SK-N-SH treated with all-trans-retinoic acid at 6 μM for 48 hours (cell line): ENCODE results near the gene ADAM22.

Experiments
- ATAC-seq: fragments of 200-7000 bp; cut with Tn5 transposase; 3 replicates; pipeline ENCODE4 v1.9.1; 2020; ENCODE audit warnings: mild to moderate bottlenecking, moderate library complexity
- ARNTL ChIP-seq: fragments of 450-650 bp; formaldehyde crosslinking; IDR thresholded peaks from 2 replicates; pipeline ENCODE4 v1.5.0; 2020; ENCODE audit warnings: low read depth, mild to moderate bottlenecking, moderate library complexity, borderline replicate concordance
- BACH2 ChIP-seq: fragments of 250-450 bp; sonication (Bioruptor Pico); IDR thresholded peaks from 2 replicates; pipeline ENCODE4 v1.9.0; 2021; ENCODE audit warnings: mild to moderate bottlenecking, borderline replicate concordance
- CSDC2 ChIP-seq: fragments of 250-450 bp; sonication (Bioruptor Pico); IDR thresholded peaks from 2 replicates; pipeline ENCODE4 v1.5.0; 2020; ENCODE audit warnings: mild to moderate bottlenecking, moderate library complexity
- GLIS3 ChIP-seq: fragments of 250-450 bp; sonication (Bioruptor Pico); IDR thresholded peaks from 2 replicates; pipeline ENCODE4 v1.5.0; 2020; ENCODE audit warnings: mild to moderate bottlenecking, moderate library complexity
- OSR1 ChIP-seq: fragments of 250-450 bp; sonication (Bioruptor Pico); IDR thresholded peaks from 2 replicates; pipeline ENCODE4 v1.8.0; 2022; ENCODE audit warnings: moderate library complexity, mild to moderate bottlenecking, inconsistent platforms
- PPARA ChIP-seq: fragments of 250-450 bp; sonication (Bioruptor Pico); IDR thresholded peaks from 2 replicates; pipeline ENCODE4 v1.5.0; 2020; ENCODE audit warnings: mild to moderate bottlenecking, borderline replicate concordance
- RARB ChIP-seq: fragments of 250-450 bp; sonication (Bioruptor Pico); IDR thresholded peaks from 2 replicates; pipeline ENCODE4 v1.8.0; 2021; ENCODE audit warnings: mild to moderate bottlenecking, moderate library complexity
- TCF4 ChIP-seq: fragments of 250-450 bp; sonication (Bioruptor Pico); IDR thresholded peaks from 2 replicates; pipeline ENCODE4 v1.8.0; 2021; ENCODE audit warnings: mild to moderate bottlenecking, moderate library complexity, borderline replicate concordance
- TOX ChIP-seq: fragments of 250-450 bp; sonication (Bioruptor Pico); IDR thresholded peaks from 2 replicates; pipeline ENCODE4 v1.8.0; 2021; ENCODE audit warnings: mild to moderate bottlenecking, moderate library complexity, borderline replicate concordance
- ZC3H10 ChIP-seq: fragments of 250-450 bp; sonication (Bioruptor Pico); IDR thresholded peaks from 2 replicates; pipeline ENCODE4 v1.5.1; 2021; ENCODE audit warnings: mild to moderate bottlenecking, moderate library complexity
- ZFP3 ChIP-seq: fragments of 250-450 bp; sonication (Bioruptor Pico); IDR thresholded peaks from 2 replicates; pipeline ENCODE4 v1.5.0; 2020; ENCODE audit warnings: mild to moderate bottlenecking, moderate library complexity
- ZFP30 ChIP-seq: fragments of 450-650 bp; formaldehyde crosslinking; IDR thresholded peaks from 2 replicates; pipeline ENCODE4 v1.5.0; 2022; ENCODE audit warnings: mild to moderate bottlenecking, moderate library complexity
- ZNF565 ChIP-seq: fragments of 450-650 bp; formaldehyde crosslinking; conservative IDR thresholded peaks from 2 replicates; pipeline ENCODE4 v1.5.0; 2020; ENCODE audit warnings: low read depth, mild to moderate bottlenecking, moderate library complexity
- ZNF70 ChIP-seq: fragments of 450-650 bp; formaldehyde crosslinking; IDR thresholded peaks from 2 replicates; pipeline ENCODE4 v1.5.0; 2020; ENCODE audit warnings: mild to moderate bottlenecking, moderate library complexity
- TF ChIP-seq, protein P1 (sequence below): fragments of 250-450 bp; sonication (Bioruptor Pico); IDR thresholded peaks from 2 replicates; pipeline ENCODE4 v1.8.0; 2021; ENCODE audit warnings: low read depth, mild to moderate bottlenecking, moderate library complexity, borderline replicate concordance
- TF ChIP-seq, protein P2 (sequence below): fragments of 250-450 bp; sonication (Bioruptor Pico); IDR thresholded peaks from 2 replicates; pipeline ENCODE4 v1.5.1; 2020; ENCODE audit warnings: low read depth, mild to moderate bottlenecking, moderate library complexity
- TF ChIP-seq, protein P3 (sequence below): fragments of 250-450 bp; sonication (Bioruptor Pico); IDR thresholded peaks from 2 replicates; pipeline ENCODE4 v1.8.0; 2020; ENCODE audit warnings: mild to moderate bottlenecking, moderate library complexity, borderline replicate concordance
- TF ChIP-seq, protein P4 (sequence below): fragments of 250-450 bp; sonication (Bioruptor Pico); IDR thresholded peaks from 2 replicates; pipeline ENCODE4 v1.5.1; 2021; ENCODE audit warnings: mild to moderate bottlenecking, moderate library complexity
- TF ChIP-seq, protein P5 (sequence below): fragments of 250-450 bp; sonication (Bioruptor Pico); IDR thresholded peaks from 2 replicates; pipeline ENCODE4 v1.5.0; 2020; ENCODE audit warnings: mild to moderate bottlenecking, moderate library complexity

ADAM22 gene

DNA sequence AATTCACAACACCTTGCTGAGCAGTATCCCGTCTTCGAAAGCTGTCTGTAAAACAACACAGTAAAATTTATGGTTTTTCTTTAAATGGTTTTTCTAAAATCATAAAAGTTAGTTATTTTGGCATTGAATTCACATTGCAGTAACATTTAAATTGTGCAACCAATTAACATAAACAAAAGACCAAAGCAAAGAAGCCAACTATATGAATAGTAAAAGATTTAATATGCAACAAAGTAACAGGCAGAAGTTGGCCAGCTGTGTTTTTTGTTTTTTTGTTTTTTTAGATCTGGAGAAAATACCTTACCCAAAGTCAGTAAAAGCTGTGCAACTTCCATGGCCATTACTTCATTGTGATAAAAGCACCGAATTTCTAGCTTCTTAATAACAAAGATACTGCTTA, 274.5 kb downstream of the ADAM22 start:
- TF ChIP-seq PPARA (CRISPR knock-in tag) (no peak), GLIS3 (CRISPR knock-in tag) (no peak), ARNTL (CRISPR knock-in tag) (no peak), ZC3H10 (CRISPR knock-in tag) (no peak), ZFP30 (CRISPR knock-in tag) (no peak), ZFP3 (CRISPR knock-in tag) (no peak), ZNF70 (CRISPR knock-in tag) (no peak), ZNF565 (no peak), OSR1 (CRISPR knock-in tag) (no peak), RARB (CRISPR knock-in tag) (no peak), TCF4 (CRISPR knock-in tag) (no peak), TOX (CRISPR knock-in tag) (no peak), BACH2 (no peak)
- TF ChIP-seq, protein P1, sequence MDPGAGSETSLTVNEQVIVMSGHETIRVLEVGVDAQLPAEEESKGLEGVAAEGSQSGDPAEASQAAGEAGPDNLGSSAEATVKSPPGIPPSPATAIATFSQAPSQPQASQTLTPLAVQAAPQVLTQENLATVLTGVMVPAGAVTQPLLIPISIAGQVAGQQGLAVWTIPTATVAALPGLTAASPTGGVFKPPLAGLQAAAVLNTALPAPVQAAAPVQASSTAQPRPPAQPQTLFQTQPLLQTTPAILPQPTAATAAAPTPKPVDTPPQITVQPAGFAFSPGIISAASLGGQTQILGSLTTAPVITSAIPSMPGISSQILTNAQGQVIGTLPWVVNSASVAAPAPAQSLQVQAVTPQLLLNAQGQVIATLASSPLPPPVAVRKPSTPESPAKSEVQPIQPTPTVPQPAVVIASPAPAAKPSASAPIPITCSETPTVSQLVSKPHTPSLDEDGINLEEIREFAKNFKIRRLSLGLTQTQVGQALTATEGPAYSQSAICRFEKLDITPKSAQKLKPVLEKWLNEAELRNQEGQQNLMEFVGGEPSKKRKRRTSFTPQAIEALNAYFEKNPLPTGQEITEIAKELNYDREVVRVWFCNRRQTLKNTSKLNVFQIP (CRISPR knock-in tag) = no peak
- TF ChIP-seq, protein P2, sequence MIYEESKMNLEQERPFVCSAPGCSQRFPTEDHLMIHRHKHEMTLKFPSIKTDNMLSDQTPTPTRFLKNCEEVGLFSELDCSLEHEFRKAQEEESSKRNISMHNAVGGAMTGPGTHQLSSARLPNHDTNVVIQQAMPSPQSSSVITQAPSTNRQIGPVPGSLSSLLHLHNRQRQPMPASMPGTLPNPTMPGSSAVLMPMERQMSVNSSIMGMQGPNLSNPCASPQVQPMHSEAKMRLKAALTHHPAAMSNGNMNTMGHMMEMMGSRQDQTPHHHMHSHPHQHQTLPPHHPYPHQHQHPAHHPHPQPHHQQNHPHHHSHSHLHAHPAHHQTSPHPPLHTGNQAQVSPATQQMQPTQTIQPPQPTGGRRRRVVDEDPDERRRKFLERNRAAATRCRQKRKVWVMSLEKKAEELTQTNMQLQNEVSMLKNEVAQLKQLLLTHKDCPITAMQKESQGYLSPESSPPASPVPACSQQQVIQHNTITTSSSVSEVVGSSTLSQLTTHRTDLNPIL (CRISPR knock-in tag) = no peak
- TF ChIP-seq, protein P3, sequence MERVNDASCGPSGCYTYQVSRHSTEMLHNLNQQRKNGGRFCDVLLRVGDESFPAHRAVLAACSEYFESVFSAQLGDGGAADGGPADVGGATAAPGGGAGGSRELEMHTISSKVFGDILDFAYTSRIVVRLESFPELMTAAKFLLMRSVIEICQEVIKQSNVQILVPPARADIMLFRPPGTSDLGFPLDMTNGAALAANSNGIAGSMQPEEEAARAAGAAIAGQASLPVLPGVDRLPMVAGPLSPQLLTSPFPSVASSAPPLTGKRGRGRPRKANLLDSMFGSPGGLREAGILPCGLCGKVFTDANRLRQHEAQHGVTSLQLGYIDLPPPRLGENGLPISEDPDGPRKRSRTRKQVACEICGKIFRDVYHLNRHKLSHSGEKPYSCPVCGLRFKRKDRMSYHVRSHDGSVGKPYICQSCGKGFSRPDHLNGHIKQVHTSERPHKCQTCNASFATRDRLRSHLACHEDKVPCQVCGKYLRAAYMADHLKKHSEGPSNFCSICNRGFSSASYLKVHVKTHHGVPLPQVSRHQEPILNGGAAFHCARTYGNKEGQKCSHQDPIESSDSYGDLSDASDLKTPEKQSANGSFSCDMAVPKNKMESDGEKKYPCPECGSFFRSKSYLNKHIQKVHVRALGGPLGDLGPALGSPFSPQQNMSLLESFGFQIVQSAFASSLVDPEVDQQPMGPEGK = no peak
- TF ChIP-seq, protein P4, sequence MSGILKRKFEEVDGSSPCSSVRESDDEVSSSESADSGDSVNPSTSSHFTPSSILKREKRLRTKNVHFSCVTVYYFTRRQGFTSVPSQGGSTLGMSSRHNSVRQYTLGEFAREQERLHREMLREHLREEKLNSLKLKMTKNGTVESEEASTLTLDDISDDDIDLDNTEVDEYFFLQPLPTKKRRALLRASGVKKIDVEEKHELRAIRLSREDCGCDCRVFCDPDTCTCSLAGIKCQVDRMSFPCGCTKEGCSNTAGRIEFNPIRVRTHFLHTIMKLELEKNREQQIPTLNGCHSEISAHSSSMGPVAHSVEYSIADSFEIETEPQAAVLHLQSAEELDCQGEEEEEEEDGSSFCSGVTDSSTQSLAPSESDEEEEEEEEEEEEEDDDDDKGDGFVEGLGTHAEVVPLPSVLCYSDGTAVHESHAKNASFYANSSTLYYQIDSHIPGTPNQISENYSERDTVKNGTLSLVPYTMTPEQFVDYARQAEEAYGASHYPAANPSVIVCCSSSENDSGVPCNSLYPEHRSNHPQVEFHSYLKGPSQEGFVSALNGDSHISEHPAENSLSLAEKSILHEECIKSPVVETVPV (CRISPR knock-in tag) = no peak
- TF ChIP-seq, protein P5, sequence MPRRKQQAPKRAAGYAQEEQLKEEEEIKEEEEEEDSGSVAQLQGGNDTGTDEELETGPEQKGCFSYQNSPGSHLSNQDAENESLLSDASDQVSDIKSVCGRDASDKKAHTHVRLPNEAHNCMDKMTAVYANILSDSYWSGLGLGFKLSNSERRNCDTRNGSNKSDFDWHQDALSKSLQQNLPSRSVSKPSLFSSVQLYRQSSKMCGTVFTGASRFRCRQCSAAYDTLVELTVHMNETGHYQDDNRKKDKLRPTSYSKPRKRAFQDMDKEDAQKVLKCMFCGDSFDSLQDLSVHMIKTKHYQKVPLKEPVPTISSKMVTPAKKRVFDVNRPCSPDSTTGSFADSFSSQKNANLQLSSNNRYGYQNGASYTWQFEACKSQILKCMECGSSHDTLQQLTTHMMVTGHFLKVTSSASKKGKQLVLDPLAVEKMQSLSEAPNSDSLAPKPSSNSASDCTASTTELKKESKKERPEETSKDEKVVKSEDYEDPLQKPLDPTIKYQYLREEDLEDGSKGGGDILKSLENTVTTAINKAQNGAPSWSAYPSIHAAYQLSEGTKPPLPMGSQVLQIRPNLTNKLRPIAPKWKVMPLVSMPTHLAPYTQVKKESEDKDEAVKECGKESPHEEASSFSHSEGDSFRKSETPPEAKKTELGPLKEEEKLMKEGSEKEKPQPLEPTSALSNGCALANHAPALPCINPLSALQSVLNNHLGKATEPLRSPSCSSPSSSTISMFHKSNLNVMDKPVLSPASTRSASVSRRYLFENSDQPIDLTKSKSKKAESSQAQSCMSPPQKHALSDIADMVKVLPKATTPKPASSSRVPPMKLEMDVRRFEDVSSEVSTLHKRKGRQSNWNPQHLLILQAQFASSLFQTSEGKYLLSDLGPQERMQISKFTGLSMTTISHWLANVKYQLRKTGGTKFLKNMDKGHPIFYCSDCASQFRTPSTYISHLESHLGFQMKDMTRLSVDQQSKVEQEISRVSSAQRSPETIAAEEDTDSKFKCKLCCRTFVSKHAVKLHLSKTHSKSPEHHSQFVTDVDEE (CRISPR knock-in tag) = no peak
- no peak for ATAC-seq

DNA sequence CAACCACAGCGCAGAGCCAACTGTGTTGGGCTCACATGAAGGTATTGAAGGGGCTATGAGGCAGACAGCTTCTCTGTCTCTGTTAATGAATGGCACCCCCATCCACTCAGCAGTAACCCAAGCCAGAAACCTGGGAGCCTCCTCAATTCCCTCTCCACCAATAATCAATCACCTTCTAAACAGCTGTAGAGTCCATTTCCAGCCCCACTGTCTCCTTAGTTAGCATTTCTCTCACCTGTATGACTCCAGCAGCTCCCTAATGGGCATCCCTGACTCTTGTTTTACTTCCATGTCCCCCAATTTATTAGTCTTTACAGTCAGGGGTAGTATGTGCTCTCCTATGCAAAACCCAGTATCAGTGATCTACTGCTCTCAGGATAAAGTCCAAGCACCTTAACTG, 278.9 kb downstream of the ADAM22 start:
- ATAC-seq = no peak
- no peak for TF ChIP-seq BACH2

DNA sequence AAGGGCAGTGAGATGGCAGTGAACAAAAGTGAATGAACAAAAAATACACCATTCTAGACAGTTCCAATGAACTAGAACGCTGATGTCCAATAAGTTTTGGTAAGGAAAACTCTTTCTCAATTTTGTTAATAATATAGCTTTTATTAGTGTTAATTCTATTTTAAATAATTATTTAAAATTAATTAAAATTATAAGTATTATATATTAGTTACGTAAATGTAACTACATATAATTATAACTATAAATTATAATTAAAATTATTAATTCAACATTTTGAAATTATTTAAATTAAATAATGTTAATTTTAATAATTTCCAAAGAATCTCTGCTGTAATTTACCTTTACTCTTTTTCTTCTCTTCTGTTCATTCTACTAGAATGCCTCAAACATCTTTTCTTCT, 280.4 kb downstream of the ADAM22 start:
- ATAC-seq = no peak
- TF ChIP-seq BACH2 = no peak
- TF ChIP-seq ARNTL (CRISPR knock-in tag) = no peak
- TF ChIP-seq, protein P3 = no peak
- no peak for TF ChIP-seq GLIS3 (CRISPR knock-in tag)
- no peak for TF ChIP-seq TOX (CRISPR knock-in tag)
- no peak for TF ChIP-seq ZFP3 (CRISPR knock-in tag)
- no peak for TF ChIP-seq OSR1 (CRISPR knock-in tag)
- TF ChIP-seq ZNF70 (CRISPR knock-in tag) = no peak
- TF ChIP-seq, protein P5 (CRISPR knock-in tag) = no peak
- no peak for TF ChIP-seq RARB (CRISPR knock-in tag)
- TF ChIP-seq CSDC2 (CRISPR knock-in tag) = no peak
- no peak for TF ChIP-seq TCF4 (CRISPR knock-in tag)
- no peak for TF ChIP-seq ZNF565
- TF ChIP-seq, protein P2 (CRISPR knock-in tag) = no peak
